GM18502 (cell line): ENCODE results near the gene PBXIP1.
A peak's percentile ranks its signal among the peaks of the same experiment; 100 is the strongest.

Experiments
- ATAC-seq: cut with Tn5 transposase; IDR thresholded peaks from one replicate; pipeline ENCODE4 v1.9.1; 2021; ENCODE audit warnings: mild to moderate bottlenecking; ENCODE audit not compliant: unreplicated experiment, poor library complexity

PBXIP1 gene

GRCh38 chr1:154973344-154974101, 17.6 kb upstream of the PBXIP1 start:
- ATAC-seq: peak; percentile 24

- ATAC-seq: no peak
Observed at GRCh38 chr1:154972517-154973343, 16.8 kb upstream of the PBXIP1 start.

- ATAC-seq: no peak
Observed at GRCh38 chr1:154972213-154972516, 16.3 kb upstream of the PBXIP1 start.

- no peak for ATAC-seq
Observed at GRCh38 chr1:154971341-154971998, 15.6 kb upstream of the PBXIP1 start.

- ATAC-seq: peak; percentile 26
Observed at GRCh38 chr1:154970631-154971340, 14.9 kb upstream of the PBXIP1 start, which contains the start of gene SHC1. SHC1 (minus strand) TSS chr1:154970747; CDS start chr1:154970526, 221 bp downstream.

- no peak for ATAC-seq
Observed at GRCh38 chr1:154969860-154970452, 14.1 kb upstream of the PBXIP1 start.

- ATAC-seq: no peak
Observed at GRCh38 chr1:154969246-154969645, 13.3 kb upstream of the PBXIP1 start.

- ATAC-seq: no peak
Observed at GRCh38 chr1:154968731-154969130, 12.8 kb upstream of the PBXIP1 start.

- no peak for ATAC-seq
Observed at GRCh38 chr1:154967331-154967950, 11.5 kb upstream of the PBXIP1 start.

- no peak for ATAC-seq
Observed at GRCh38 chr1:154966111-154966510, 10.2 kb upstream of the PBXIP1 start.

- ATAC-seq: no peak
Observed at GRCh38 chr1:154964359-154964758, 8.5 kb upstream of the PBXIP1 start.

- no peak for ATAC-seq
Observed at GRCh38 chr1:154963643-154964042, 7.7 kb upstream of the PBXIP1 start.

GRCh38 chr1:154962795-154963330, 7.0 kb upstream of the PBXIP1 start:
- ATAC-seq: no peak

- peak; percentile 15 for ATAC-seq
Observed at GRCh38 chr1:154962156-154962749, 6.4 kb upstream of the PBXIP1 start.

GRCh38 chr1:154961207-154962155, 5.6 kb upstream of the PBXIP1 start, which contains the start of gene PYGO2:
PYGO2 (minus strand) TSS chr1:154961782; CDS start chr1:154961576, 206 bp downstream.
- ATAC-seq: peak; percentile 69

- ATAC-seq: no peak
Observed at GRCh38 chr1:154960446-154961136, 4.7 kb upstream of the PBXIP1 start.

- no peak for ATAC-seq
Observed at GRCh38 chr1:154959426-154959780, 3.5 kb upstream of the PBXIP1 start.
